K562 (cell line): ENCODE results near the gene DGKB. TPM values are rescaled to one million over a fixed set of nuclear protein-coding genes. Genes with fewer than 3 reads are reported as not detected.

Experiments
- ATAC-seq: fragments of 200-7000 bp; cut with Tn5 transposase; 3 replicates; pipeline ENCODE4 v1.9.1; 2020; ENCODE audit warnings: moderate library complexity
- BruUV-seq: library from RNA; stranded (reverse); fragments of 400-500 nt; replicated peaks from 2 replicates; lab custom pipeline; 2021; lab: Mats Ljungman, UMichigan
- CTCF ChIA-PET: fragments of 300-600 bp; formaldehyde crosslinking; extraction: SDS; loops from one replicate; lab custom pipeline; 2021; ENCODE audit warnings: low intra/inter-chr PET ratio; lab: Yijun Ruan, JAX
- POLR2A ChIA-PET: fragments of 300-600, 350-650 bp; sonication (Branson Sonifier 250); formaldehyde crosslinking; extraction: SDS; loops from one replicate; lab custom pipeline; 2021; ENCODE audit warnings: antibody characterized with exemption, inconsistent platforms; lab: Yijun Ruan, JAX
- DNase-seq, 4 experiments: peaks; one replicate each; pipeline versions ENCODE4 v3.0.0 to v3.0.0-alpha.2; 2011 to 2018; ENCODE audit warnings: low spot score in 3 of 4, mixed read lengths in 3 of 4; ENCODE audit errors: extremely low read depth in 1 of 4
- FAIRE-seq: peaks from 2 replicates; lab custom pipeline; 2011; peaks lifted over from hg19 to GRCh38; lab: Jason Lieb, UNC
- H2AFZ ChIP-seq: 2 replicates; pipeline ENCODE4 v1.6.0; 2011; ENCODE audit warnings: low read depth, low read length, control low read depth, inconsistent platforms
- H3K27ac ChIP-seq: fragments of 200-600 bp; 3 replicates; pipeline ENCODE4 v1.8.0; 2011; ENCODE audit warnings: low read depth, mild to moderate bottlenecking, control low read depth, inconsistent platforms, low read length, moderate library complexity, mixed read lengths; ENCODE audit errors: extremely low read depth
- H3K27me3 ChIP-seq, 2 experiments: fragments of 300-600 bp in 1 of 2; 2 replicates in 1 of 2; 3 replicates in 1 of 2; pipeline versions ENCODE4 v1.6.0 to v1.8.0; 2011; ENCODE audit warnings: inconsistent platforms in 2 of 2, low read length in 2 of 2, mild to moderate bottlenecking in 1 of 2, mixed read lengths in 1 of 2, moderate library complexity in 1 of 2; ENCODE audit not compliant: control insufficient read depth in 2 of 2, insufficient read depth in 2 of 2
- H3K36me3 ChIP-seq: fragments of 300-600 bp; 3 replicates; pipeline ENCODE4 v1.8.0; 2011; ENCODE audit warnings: mild to moderate bottlenecking, low read length, inconsistent platforms; ENCODE audit not compliant: control insufficient read depth, insufficient read depth
- H3K4me1 ChIP-seq, 2 experiments: fragments of 200-600 bp in 1 of 2; replicated peaks in 1 of 2; 2 replicates in 1 of 2; 3 replicates in 1 of 2; pipeline versions ENCODE4 v1.5.1 to v1.8.0; 2011; ENCODE audit warnings: inconsistent platforms in 2 of 2, low read length in 2 of 2, mild to moderate bottlenecking in 1 of 2, mixed read lengths in 1 of 2, moderate library complexity in 1 of 2; ENCODE audit not compliant: control insufficient read depth in 2 of 2, insufficient read depth in 2 of 2
- H3K4me2 ChIP-seq: 2 replicates; pipeline ENCODE4 v1.6.1; 2011; ENCODE audit warnings: low read length, control low read depth, inconsistent platforms, mixed read lengths; ENCODE audit not compliant: insufficient read depth
- H3K4me3 ChIP-seq: fragments of 200-600 bp; sonication (generic), shearing (Covaris generic); 2 replicates; pipeline ENCODE4 v1.5.1; 2016; ENCODE audit warnings: control low read depth, inconsistent platforms
- H3K79me2 ChIP-seq: fragments of 200-600 bp; 3 replicates; pipeline ENCODE4 v1.8.0; 2011; ENCODE audit warnings: low read length, inconsistent platforms; ENCODE audit not compliant: control insufficient read depth, insufficient read depth
- H3K9ac ChIP-seq, 2 experiments: 2 replicates each; pipeline versions ENCODE4 v1.6.0 to v1.6.1; 2011; ENCODE audit warnings: low read depth in 2 of 2, low read length in 2 of 2, control low read depth in 1 of 2, inconsistent platforms in 1 of 2, mild to moderate bottlenecking in 1 of 2, mixed read lengths in 1 of 2; ENCODE audit not compliant: insufficient read depth in 1 of 2
- H3K9me1 ChIP-seq: one replicate; pipeline ENCODE4 v1.6.0; 2011; ENCODE audit warnings: inconsistent platforms, mild to moderate bottlenecking, low read length, moderate library complexity; ENCODE audit not compliant: control insufficient read depth, insufficient read depth
- H3K9me3 ChIP-seq: replicated peaks from 2 replicates; pipeline ENCODE4 v1.5.1; 2011; ENCODE audit warnings: low read depth, low read length, inconsistent platforms; ENCODE audit not compliant: control insufficient read depth, insufficient read depth
- H4K20me1 ChIP-seq: replicated peaks from 2 replicates; pipeline ENCODE4 v1.6.1; 2011; ENCODE audit warnings: low read length, inconsistent platforms, mixed read lengths; ENCODE audit not compliant: control insufficient read depth, insufficient read depth
- CREB1 ChIP-seq, 2 experiments: sonication (generic) in 1 of 2; formaldehyde crosslinking in 1 of 2; IDR thresholded peaks; 2 replicates each; pipeline versions ENCODE4 v1.6.1 to v1.8.0; 2012 to 2022; ENCODE audit warnings: inconsistent platforms in 1 of 2, mild to moderate bottlenecking in 1 of 2, missing genetic modification reagents in 1 of 2, moderate library complexity in 1 of 2
- ESRRB ChIP-seq: fragments of 250-450 bp; sonication (Bioruptor Pico); IDR thresholded peaks from 2 replicates; pipeline ENCODE4 v1.5.0; 2020; ENCODE audit warnings: mild to moderate bottlenecking, moderate library complexity, borderline replicate concordance
- TCF3 ChIP-seq: sonication (generic); formaldehyde crosslinking; IDR thresholded peaks from 2 replicates; pipeline ENCODE4 v1.4.0; 2020; ENCODE audit warnings: mild to moderate bottlenecking, missing genetic modification reagents
- ZFP1 ChIP-seq: fragments of 450-650 bp; formaldehyde crosslinking; IDR thresholded peaks from 2 replicates; pipeline ENCODE4 v1.4.0; 2020; ENCODE audit warnings: mild to moderate bottlenecking, mixed read lengths
- WGBS: fragments of 100-300 bp; shearing (Covaris generic); methylation state at CpG from one replicate; pipeline ENCODE4 v1.1.6; 2016; ENCODE audit warnings: low coverage, mixed read lengths; ENCODE audit not compliant: insufficient coverage; ENCODE audit errors: missing lambda C conversion rate; 5-methylcytosine and 5-hydroxymethylcytosine counted together
- in situ Hi-C: fragments of 300-500 bp; cut with MboI; formaldehyde crosslinking; loops from 4 replicates; pipeline ENCODE4 v1.15.0; 2018; ENCODE audit warnings: inconsistent platforms, mixed read lengths
- intact Hi-C: fragments of 100-400 bp; cut with micrococcal nuclease; formaldehyde crosslinking; loops from 2 replicates; pipeline ENCODE4 v1.14.2; 2022
- polyA plus RNA-seq, 8 experiments: library from polyadenylated mRNA; depleted of rRNA in 4 of 8; stranded (reverse) in 5 of 8; unstranded in 3 of 8; fragments of >200 nt; fragmentation: Nextera tagmentation in 2 of 8; fragmentation: Illumina TruSeq in 1 of 8; extraction: Ambion mirVana in 2 of 8; extraction: Trizol in 1 of 8; gene quantifications; 2 replicates each; pipeline versions ENCODE4 v1.2.1 to v1.2.3, GENCODE V29; 2011 to 2014; ENCODE audit warnings: inconsistent platforms in 1 of 8, missing spikeins in 1 of 8
- total RNA-seq, 7 experiments: library from RNA; depleted of rRNA in 6 of 7; stranded (reverse); fragments of >200 nt in 6 of 7; fragmentation: Illumina TruSeq in 2 of 7; extraction: Trizol in 2 of 7; gene quantifications; 2 replicates each; pipeline versions ENCODE4 v1.2.1 to v1.2.3, GENCODE V29; 2011 to 2021; ENCODE audit warnings: low replicate concordance in 1 of 7
- TF ChIP-seq, protein P1 (sequence below): sonication (generic); formaldehyde crosslinking; IDR thresholded peaks from 2 replicates; pipeline ENCODE4 v1.8.1; 2023; ENCODE audit warnings: mild to moderate bottlenecking, missing genetic modification reagents
- TF ChIP-seq, protein P2 (sequence below), 2 experiments: IDR thresholded peaks in 1 of 2; conservative IDR thresholded peaks in 1 of 2; 2 replicates each; pipeline ENCODE4 v1.6.1; 2016; ENCODE audit warnings: low read depth in 2 of 2, mild to moderate bottlenecking in 1 of 2, missing compliant biosample characterization in 1 of 2, missing genetic modification characterization in 1 of 2, moderate library complexity in 1 of 2

Gene DGKB
- total and polyA plus RNA-seq, 9 of the 15 experiments (the other 6 are each of a cell fraction or from before 2014, with no cell fraction given), result 0.01 TPM; not detected in 8

DNA sequence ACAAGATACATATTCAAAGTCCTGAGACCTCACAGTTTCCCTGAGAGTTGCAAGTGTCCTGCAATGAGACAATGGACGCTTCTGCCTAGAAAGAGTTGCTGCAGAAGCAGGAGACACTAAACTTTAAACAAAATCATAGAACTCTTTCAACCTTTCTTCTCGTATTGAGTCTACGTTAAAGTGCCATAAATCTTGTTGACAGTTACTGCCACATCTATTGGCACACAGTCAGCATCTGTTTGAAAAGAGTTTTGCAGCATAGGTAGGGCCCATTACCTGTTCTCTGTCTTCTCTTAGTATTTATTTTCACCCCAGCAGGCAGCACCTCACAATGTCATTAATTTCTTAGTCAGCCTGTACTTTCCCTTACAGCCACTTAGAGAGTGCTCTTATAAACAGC lies 577.8 kb downstream of the DGKB start:
- H3K9ac ChIP-seq, result no peak overlapping the region
- FAIRE-seq, result no peak
- H2AFZ ChIP-seq, result no peak overlapping the region
- H3K4me1 ChIP-seq, result no peaks in the 10 kb centered on the region
- no peaks in the 10 kb centered on the region for H3K36me3 ChIP-seq
- no TSS peak for BruUV-seq
- CTCF ChIA-PET, result no interaction called here
- no peaks in the 10 kb centered on the region for H3K9me3 ChIP-seq
- intact Hi-C loops, result no loop called here
- H3K27me3 ChIP-seq, result no peaks in the 10 kb centered on the region
- POLR2A ChIA-PET, result no interaction called here
- WGBS, result 0% methylated on average over 3 of the region's 3 CpGs
- no peak for DNase-seq
- no peak overlapping the region for H3K4me3 ChIP-seq
- H3K9me1 ChIP-seq, result no peaks in the 10 kb centered on the region
- in situ Hi-C loops, result no loop called here
- H3K79me2 ChIP-seq, result no peaks in the 10 kb centered on the region
- H4K20me1 ChIP-seq, result no peaks in the 10 kb centered on the region
- no peak overlapping the region for H3K4me2 ChIP-seq
- no peak for ATAC-seq
- H3K27ac ChIP-seq, result no peak overlapping the region
- TF ChIP-seq, protein P1, sequence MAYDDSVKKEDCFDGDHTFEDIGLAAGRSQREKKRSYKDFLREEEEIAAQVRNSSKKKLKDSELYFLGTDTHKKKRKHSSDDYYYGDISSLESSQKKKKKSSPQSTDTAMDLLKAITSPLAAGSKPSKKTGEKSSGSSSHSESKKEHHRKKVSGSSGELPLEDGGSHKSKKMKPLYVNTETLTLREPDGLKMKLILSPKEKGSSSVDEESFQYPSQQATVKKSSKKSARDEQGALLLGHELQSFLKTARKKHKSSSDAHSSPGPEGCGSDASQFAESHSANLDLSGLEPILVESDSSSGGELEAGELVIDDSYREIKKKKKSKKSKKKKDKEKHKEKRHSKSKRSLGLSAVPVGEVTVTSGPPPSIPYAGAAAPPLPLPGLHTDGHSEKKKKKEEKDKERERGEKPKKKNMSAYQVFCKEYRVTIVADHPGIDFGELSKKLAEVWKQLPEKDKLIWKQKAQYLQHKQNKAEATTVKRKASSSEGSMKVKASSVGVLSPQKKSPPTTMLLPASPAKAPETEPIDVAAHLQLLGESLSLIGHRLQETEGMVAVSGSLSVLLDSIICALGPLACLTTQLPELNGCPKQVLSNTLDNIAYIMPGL (CRISPR knock-in tag), result no peak
- TF ChIP-seq ESRRB (CRISPR knock-in tag) (no peak), CREB1 (IDR thresholded peaks at IDR 0.05) (no peak), CREB1 (CRISPR knock-in tag; IDR thresholded peaks at IDR 0.05) (no peak), TCF3 (CRISPR knock-in tag) (no peak), ZFP1 (CRISPR knock-in tag) (no peak)
- TF ChIP-seq, protein P2, sequence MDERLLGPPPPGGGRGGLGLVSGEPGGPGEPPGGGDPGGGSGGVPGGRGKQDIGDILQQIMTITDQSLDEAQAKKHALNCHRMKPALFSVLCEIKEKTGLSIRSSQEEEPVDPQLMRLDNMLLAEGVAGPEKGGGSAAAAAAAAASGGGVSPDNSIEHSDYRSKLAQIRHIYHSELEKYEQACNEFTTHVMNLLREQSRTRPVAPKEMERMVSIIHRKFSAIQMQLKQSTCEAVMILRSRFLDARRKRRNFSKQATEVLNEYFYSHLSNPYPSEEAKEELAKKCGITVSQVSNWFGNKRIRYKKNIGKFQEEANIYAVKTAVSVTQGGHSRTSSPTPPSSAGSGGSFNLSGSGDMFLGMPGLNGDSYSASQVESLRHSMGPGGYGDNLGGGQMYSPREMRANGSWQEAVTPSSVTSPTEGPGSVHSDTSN (CRISPR knock-in tag; IDR thresholded peaks at IDR 0.05; ENCODE audit: low read depth), result no peak
- TF ChIP-seq, protein P2 (tag; conservative IDR thresholded peaks at IDR 0.05; ENCODE audit: low read depth), result no peak
